Measurements from ENCODE around the gene MCRIP2.

MCRIP2 gene

GRCh38 chr16:615122-615521 is 26.5 kb upstream of the MCRIP2 start:
- DNase-seq = no peak

GRCh38 chr16:616733-617586 is 24.7 kb upstream of the MCRIP2 start:
- Histone ChIP-seq H3K4me1 (peaks cover 7% of the 10 kb centered on the region), H3K27me3 (peaks cover 4% of the 10 kb centered on the region; the same call in 1 of the 2 replicates), H3K36me3 (no peaks in the 10 kb centered on the region), H3K9me3 (no peaks in the 10 kb centered on the region), H3K4me3 (ENCODE audit: low read depth, low read length) (no peak overlapping the region)
- no peak for TF ChIP-seq CTCF (IDR thresholded peaks at IDR 0.05; ENCODE audit: low read depth, low read length)
- DNase-seq = no peak

More at GRCh38 chr16:615122-615521, 26.5 kb upstream of the MCRIP2 start:
- H3K9me3 ChIP-seq = no peaks in the 10 kb centered on the region
- no peaks in the 10 kb centered on the region for H3K36me3 ChIP-seq
- no peak for TF ChIP-seq CTCF (IDR thresholded peaks at IDR 0.05; ENCODE audit: low read depth, low read length)
- no peaks in the 10 kb centered on the region for H3K27me3 ChIP-seq
- no peaks in the 10 kb centered on the region for H3K4me1 ChIP-seq
- no peak overlapping the region for H3K4me3 ChIP-seq (ENCODE audit: low read depth, low read length)

- H3K9me3 ChIP-seq = no peaks in the 10 kb centered on the region
- no peaks in the 10 kb centered on the region for H3K36me3 ChIP-seq
- peaks cover 10% of the 10 kb centered on the region for H3K4me1 ChIP-seq
- DNase-seq = no peak
- TF ChIP-seq CTCF (IDR thresholded peaks at IDR 0.05; ENCODE audit: low read depth, low read length) = no peak
- peaks cover 4% of the 10 kb centered on the region; the same call in 1 of the 2 replicates for H3K27me3 ChIP-seq
- no peak overlapping the region for H3K4me3 ChIP-seq (ENCODE audit: low read depth, low read length)
These were observed 23.8 kb upstream of the MCRIP2 start for GRCh38 chr16:617855-618254.

GRCh38 chr16:619476-620100 is 22.0 kb upstream of the MCRIP2 start:
- TF ChIP-seq CTCF (IDR thresholded peaks at IDR 0.05; ENCODE audit: low read depth, low read length) = no peak
- peaks cover 18% of the 10 kb centered on the region for H3K4me1 ChIP-seq
- no peaks in the 10 kb centered on the region for H3K9me3 ChIP-seq
- H3K27me3 ChIP-seq = peaks cover 4% of the 10 kb centered on the region; the same call in 1 of the 2 replicates
- no peak for DNase-seq
- no peaks in the 10 kb centered on the region for H3K36me3 ChIP-seq
- H3K4me3 ChIP-seq (ENCODE audit: low read depth, low read length) = no peak overlapping the region

- DNase-seq = no peak
- no peak for TF ChIP-seq CTCF (IDR thresholded peaks at IDR 0.05; ENCODE audit: low read depth, low read length)
These were observed 20.7 kb upstream of the MCRIP2 start for GRCh38 chr16:620700-621525.

More at GRCh38 chr16:620700-621525, 20.7 kb upstream of the MCRIP2 start:
- Histone ChIP-seq H3K4me1 (peaks cover 25% of the 10 kb centered on the region), H3K4me3 (ENCODE audit: low read depth, low read length) (no peak overlapping the region), H3K9me3 (no peaks in the 10 kb centered on the region), H3K36me3 (no peaks in the 10 kb centered on the region), H3K27me3 (peaks cover 4% of the 10 kb centered on the region; the same call in 1 of the 2 replicates)

All from BE2C (cell line).